ENCODE measurements around the gene DPEP2.

DNA sequence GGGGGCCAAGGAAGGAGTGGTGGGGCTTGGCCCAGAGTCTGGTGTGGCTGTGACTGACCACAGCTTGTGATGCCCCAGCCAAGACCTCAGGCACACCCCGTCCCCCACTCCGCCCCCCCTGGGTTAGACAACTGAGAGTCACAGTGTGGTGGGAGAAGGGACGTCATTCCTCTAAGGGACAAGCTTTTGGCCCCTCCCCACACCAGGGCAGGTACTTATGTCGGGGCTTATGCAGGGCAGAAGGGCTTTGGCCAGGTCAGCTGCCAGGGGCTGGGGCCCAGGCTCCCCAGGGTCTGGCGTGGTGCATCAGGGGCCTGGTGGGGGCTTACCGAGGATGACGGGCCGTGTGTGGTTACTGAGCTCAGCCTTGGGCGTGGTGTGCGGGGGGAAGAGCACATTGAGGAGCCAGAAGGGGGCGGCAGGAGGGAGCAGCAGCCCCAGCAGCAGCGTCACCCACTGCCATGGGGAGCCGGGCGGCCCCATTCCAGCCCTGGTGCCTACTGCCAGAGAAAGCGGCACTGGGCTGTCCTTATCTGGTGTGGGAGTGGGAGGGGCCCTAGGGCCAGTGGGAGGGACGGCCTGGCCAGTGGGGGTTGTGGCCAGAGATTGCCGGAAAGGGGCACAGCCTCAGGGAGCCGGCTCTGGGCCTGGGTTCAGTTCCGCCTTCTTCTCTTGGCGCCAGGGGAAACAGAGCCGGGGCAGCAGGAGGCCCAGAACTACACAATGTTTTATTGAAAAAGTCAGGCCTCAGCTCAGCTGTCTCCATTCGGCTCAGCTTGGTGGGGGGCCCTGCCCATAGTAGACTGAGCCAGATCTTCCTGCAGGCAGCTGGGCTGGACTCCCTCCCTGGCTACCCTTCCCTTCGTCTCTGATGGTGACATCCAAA lies 55.4 kb downstream of the DPEP2 start, which contains the start of gene LCAT:
- TF ChIP-seq, protein P1, sequence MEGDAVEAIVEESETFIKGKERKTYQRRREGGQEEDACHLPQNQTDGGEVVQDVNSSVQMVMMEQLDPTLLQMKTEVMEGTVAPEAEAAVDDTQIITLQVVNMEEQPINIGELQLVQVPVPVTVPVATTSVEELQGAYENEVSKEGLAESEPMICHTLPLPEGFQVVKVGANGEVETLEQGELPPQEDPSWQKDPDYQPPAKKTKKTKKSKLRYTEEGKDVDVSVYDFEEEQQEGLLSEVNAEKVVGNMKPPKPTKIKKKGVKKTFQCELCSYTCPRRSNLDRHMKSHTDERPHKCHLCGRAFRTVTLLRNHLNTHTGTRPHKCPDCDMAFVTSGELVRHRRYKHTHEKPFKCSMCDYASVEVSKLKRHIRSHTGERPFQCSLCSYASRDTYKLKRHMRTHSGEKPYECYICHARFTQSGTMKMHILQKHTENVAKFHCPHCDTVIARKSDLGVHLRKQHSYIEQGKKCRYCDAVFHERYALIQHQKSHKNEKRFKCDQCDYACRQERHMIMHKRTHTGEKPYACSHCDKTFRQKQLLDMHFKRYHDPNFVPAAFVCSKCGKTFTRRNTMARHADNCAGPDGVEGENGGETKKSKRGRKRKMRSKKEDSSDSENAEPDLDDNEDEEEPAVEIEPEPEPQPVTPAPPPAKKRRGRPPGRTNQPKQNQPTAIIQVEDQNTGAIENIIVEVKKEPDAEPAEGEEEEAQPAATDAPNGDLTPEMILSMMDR (IDR thresholded peaks at IDR 0.05) = no peak
- peak; percentile 95 for TF ChIP-seq POLR2A (IDR thresholded peaks at IDR 0.05)
